NOMO-1 treated with DMSO at 0.1 percent for 48 hours (cell line): ENCODE data around the gene JAZF1.
"Not testable (repeated sequence)": the region's sequence is repeated elsewhere in the genome, so short reads cannot be mapped to it uniquely, and the experiment has no call there.

Source experiments
- DNase-seq: peaks from one replicate; lab custom pipeline; 2025; ENCODE audit not compliant: unreplicated experiment; lab: John Stamatoyannopoulos, UW

The JAZF1 gene

GRCh38 chr7:27889800-27890199 lies 290.8 kb downstream of the JAZF1 start:
- no peak for DNase-seq

GRCh38 chr7:27888736-27889135 lies 291.9 kb downstream of the JAZF1 start:
- no peak for DNase-seq

GRCh38 chr7:27886710-27887109 lies 293.9 kb downstream of the JAZF1 start:
- not testable (repeated sequence) for DNase-seq

GRCh38 chr7:27885652-27886051 lies 294.9 kb downstream of the JAZF1 start:
- DNase-seq, result no peak

- DNase-seq, result no peak
Measured at GRCh38 chr7:27883696-27884095, 296.9 kb downstream of the JAZF1 start.

GRCh38 chr7:27876756-27877155 lies 303.8 kb downstream of the JAZF1 start:
- no peak for DNase-seq

- no peak for DNase-seq
Measured at GRCh38 chr7:27875832-27876231, 304.8 kb downstream of the JAZF1 start.

- no peak for DNase-seq
Measured at GRCh38 chr7:27875061-27875460, 305.5 kb downstream of the JAZF1 start.

GRCh38 chr7:27873981-27874957 lies 306.3 kb downstream of the JAZF1 start:
- no peak for DNase-seq

GRCh38 chr7:27872356-27873275 lies 308.0 kb downstream of the JAZF1 start:
- no peak for DNase-seq

GRCh38 chr7:27871866-27872265 lies 308.7 kb downstream of the JAZF1 start:
- no peak for DNase-seq

- no peak for DNase-seq
Measured at GRCh38 chr7:27871086-27871485, 309.5 kb downstream of the JAZF1 start.

GRCh38 chr7:27870595-27870994 lies 310.0 kb downstream of the JAZF1 start:
- DNase-seq, result no peak

- no peak for DNase-seq
Measured at GRCh38 chr7:27869056-27869455, 311.5 kb downstream of the JAZF1 start.

GRCh38 chr7:27868131-27868550 lies 312.5 kb downstream of the JAZF1 start:
- DNase-seq, result no peak

- no peak for DNase-seq
Measured at GRCh38 chr7:27866828-27867672, 313.5 kb downstream of the JAZF1 start.

- DNase-seq, result no peak
Measured at GRCh38 chr7:27866256-27866655, 314.3 kb downstream of the JAZF1 start.

- no peak for DNase-seq
Measured at GRCh38 chr7:27863880-27864279, 316.7 kb downstream of the JAZF1 start.

- DNase-seq, result no peak
Measured at GRCh38 chr7:27861747-27862146, 318.8 kb downstream of the JAZF1 start.

- no peak for DNase-seq
Measured at GRCh38 chr7:27860800-27861199, 319.8 kb downstream of the JAZF1 start.
